ENCODE data around the gene RASA4.
"Not testable (repeated sequence)": the region's sequence is repeated elsewhere in the genome, so short reads cannot be mapped to it uniquely, and the experiment has no call there.

The RASA4 gene

DNA sequence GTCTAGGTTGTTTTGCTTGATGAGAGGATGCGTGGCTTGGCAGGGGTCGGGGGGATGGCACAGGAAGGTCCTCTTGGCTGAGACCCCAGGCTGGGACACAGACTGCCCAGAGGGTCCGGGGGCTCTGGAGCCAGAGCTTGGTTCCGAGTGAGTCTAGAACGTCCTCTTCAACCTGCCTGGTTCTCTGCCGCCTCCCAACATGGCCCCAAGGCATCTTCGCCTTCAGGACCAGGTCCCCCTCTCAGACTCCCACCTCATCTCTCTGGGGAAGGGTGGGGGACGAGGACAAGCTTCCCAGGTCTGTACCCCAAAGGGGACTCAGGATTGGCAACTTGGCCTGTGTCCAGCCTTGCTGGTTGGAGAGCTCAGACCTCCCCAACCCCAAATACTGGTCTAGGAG, 74.5 kb downstream of the RASA4 start:
- H3K9ac ChIP-seq, H3K27me3 ChIP-seq, H3K9me3 ChIP-seq, H3K4me1 ChIP-seq, H4K20me1 ChIP-seq, H3K27ac ChIP-seq, H3K36me3 ChIP-seq, H3K4me2 ChIP-seq, H3K4me3 ChIP-seq: not testable (repeated sequence)

- not testable (repeated sequence) for H3K36me3 ChIP-seq, H3K4me3 ChIP-seq, H3K9ac ChIP-seq, H3K9me3 ChIP-seq, H3K4me2 ChIP-seq, H3K27me3 ChIP-seq, H3K27ac ChIP-seq, H3K4me1 ChIP-seq, H4K20me1 ChIP-seq
Measured at GRCh38 chr7:102540604-102541003, 76.0 kb downstream of the RASA4 start.

DNA sequence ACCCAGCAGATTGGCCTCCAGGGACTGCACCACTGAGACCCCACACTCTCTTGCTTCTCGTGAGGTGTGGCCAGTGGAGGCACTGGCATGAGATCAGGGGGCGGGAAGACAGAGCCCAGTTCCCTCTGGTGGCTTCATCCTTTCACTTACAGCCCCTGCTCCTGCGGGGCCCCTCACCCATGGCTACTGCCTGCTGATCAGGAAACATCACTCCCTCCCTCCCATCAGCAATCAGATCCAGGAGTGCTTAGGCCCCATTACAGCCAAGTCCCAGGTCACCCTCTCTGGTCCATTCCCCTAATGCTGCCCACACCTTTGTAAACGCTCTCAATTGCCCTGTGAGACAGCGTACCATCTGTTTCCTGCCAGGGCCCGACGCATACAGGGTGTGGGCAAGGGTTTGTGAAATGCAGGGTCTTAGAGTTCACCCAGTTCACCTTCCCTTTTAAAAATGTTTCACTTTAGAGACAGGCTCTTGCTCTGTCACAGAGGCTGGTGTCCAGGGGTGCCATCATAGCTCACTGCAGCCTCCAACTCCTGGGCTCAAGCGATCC, 81.4 kb downstream of the RASA4 start:
- H3K9ac ChIP-seq, H3K36me3 ChIP-seq, H3K4me1 ChIP-seq, H3K9me3 ChIP-seq, H3K27me3 ChIP-seq, H3K4me3 ChIP-seq, H4K20me1 ChIP-seq: not testable (repeated sequence)
- Histone ChIP-seq H3K4me2 (peak overlapping the region; percentile 73), H3K27ac (peak overlapping the region; percentile 79)

DNA sequence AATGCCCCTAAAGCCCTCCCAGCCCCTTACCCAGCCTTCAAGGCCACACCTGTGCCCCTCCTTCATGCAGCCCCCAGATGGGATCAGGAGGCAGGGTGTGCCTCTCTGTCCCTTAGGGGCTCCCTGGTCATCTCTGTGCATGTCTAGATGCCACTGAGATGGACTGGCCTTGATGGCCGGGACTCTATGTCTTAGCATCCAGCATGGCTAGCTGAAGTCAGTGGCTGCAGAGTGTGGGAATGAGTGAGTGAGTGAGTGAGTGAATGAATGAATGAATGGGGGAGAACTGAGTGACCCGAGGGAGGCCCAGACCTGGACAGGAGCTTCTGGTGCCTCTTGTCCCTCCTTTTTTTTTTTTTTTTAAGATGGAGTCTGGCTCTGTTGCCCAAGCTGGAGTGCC, 84.4 kb downstream of the RASA4 start:
- H3K4me1 ChIP-seq, H3K4me3 ChIP-seq, H4K20me1 ChIP-seq, H3K9ac ChIP-seq, H3K27ac ChIP-seq, H3K4me2 ChIP-seq, H3K9me3 ChIP-seq, H3K36me3 ChIP-seq, H3K27me3 ChIP-seq: not testable (repeated sequence)

GRCh38 chr7:102531583-102531982, 85.0 kb downstream of the RASA4 start:
- not testable (repeated sequence) for H3K9me3 ChIP-seq, H3K4me1 ChIP-seq, H3K27me3 ChIP-seq, H3K36me3 ChIP-seq, H3K27ac ChIP-seq, H3K4me2 ChIP-seq, H3K9ac ChIP-seq, H3K4me3 ChIP-seq, H4K20me1 ChIP-seq

DNA sequence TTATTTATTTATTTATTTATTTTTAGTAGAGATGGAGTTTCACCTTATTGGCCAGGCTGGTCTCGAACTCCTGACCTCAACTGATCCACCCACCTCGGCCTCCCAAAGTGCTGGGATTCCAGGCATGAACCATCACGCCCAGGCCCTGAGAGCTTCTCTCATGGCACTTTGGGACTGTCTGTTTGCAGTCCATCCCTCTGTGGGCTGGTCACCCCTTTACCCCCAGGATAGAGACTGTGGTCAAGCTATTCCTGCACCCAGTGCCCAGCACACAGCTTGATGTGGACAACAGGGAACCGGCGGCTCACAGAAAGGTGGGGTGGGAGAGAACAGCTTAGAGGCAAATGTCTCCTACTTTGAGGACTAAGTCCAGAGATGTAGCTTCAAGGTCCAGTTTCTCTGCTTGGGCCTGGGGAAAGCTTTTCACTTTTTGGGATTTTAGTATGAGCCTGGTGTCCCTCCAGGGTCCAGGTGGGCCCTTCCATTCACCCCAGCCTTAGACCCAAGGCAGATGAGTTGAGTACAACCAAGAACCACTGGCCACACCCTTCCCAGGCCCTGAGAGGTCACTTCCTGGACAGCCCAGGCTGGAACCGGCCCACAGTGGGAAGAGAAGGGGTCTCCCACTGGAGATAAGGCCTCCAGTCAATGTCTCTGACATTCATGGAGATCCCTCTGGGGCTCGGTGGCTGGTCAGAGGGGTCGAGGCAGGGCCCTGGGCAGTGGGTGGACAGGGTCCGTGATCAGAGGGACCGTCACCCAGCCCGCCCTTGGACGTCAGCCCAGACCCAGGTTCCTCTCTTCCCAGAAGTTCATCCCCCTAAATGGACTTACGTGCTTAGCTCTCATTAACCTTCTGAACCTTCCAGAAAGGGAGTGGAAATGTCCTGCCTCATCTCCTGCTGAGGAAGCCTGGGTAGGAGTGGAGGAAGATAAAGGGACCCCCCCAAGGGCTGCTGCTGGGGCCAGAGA, 88.4 kb downstream of the RASA4 start:
- not testable (repeated sequence) for H3K9ac ChIP-seq, H3K27ac ChIP-seq, H3K4me2 ChIP-seq, H3K9me3 ChIP-seq, H3K4me1 ChIP-seq, H3K36me3 ChIP-seq, H4K20me1 ChIP-seq, H3K4me3 ChIP-seq, H3K27me3 ChIP-seq

DNA sequence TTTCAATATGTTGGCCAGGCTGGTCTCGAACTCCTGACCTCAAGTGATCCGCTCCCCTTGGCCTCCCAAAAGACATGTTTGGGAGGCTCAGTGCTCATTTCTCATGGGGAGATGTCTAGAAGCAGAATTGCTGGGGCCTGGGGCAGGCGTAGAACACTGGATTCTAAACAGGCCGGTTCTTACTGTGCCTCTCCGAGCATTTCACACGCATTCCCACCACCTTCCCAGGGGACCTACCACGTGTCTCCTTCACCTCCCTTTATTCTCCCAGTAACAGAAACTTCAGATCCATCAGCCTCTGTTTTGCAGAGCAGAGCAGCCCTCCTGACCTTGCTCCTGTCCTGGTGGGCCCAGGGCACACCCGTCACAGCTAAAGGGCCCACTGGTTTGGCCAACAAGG, 89.4 kb downstream of the RASA4 start:
- H3K9me3 ChIP-seq, H3K27me3 ChIP-seq, H3K27ac ChIP-seq, H4K20me1 ChIP-seq, H3K4me1 ChIP-seq, H3K36me3 ChIP-seq, H3K4me3 ChIP-seq, H3K4me2 ChIP-seq, H3K9ac ChIP-seq: not testable (repeated sequence)

DNA sequence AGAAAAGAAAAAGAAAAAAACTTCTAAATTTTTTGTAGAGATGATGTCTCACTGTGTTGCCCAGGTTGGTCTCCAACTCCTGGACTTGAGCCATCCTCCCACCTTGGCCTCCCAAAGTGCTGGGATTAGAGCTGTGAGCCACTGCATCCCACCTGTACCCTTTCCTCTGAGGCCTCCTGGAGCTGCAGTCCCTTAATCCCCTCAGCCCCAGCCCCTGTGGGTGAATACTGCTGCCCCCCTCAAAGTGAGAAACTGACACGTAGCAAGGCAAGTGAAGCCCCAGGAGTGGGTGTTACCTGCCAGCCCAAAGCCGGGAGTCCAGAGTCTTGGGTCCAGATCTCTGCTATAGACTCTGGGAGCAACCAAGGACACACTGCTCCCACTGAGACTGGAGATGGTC, 91.8 kb downstream of the RASA4 start:
- H3K9ac ChIP-seq, H3K4me1 ChIP-seq, H4K20me1 ChIP-seq, H3K4me2 ChIP-seq, H3K27ac ChIP-seq, H3K9me3 ChIP-seq, H3K36me3 ChIP-seq, H3K27me3 ChIP-seq, H3K4me3 ChIP-seq: not testable (repeated sequence)

All from BLaER1 (cell line).